K562 (cell line): ENCODE results near the gene SFXN3.

Experiments
- CEBPZ ChIP-seq: fragments of 150-350 bp; IDR thresholded peaks from 2 replicates; pipeline ENCODE4 v1.6.1; 2014; ENCODE audit warnings: low read depth, mild to moderate bottlenecking, low read length, borderline replicate concordance
- JUN ChIP-seq, 2 experiments: sonication (generic) in 1 of 2; formaldehyde crosslinking in 1 of 2; IDR thresholded peaks; 2 replicates each; pipeline versions ENCODE4 v1.6.1 to v1.8.0; 2012 to 2022; ENCODE audit warnings: borderline replicate concordance in 2 of 2, mild to moderate bottlenecking in 2 of 2, improper control_type of control experiment in 1 of 2, low read depth in 1 of 2, low read length in 1 of 2, missing genetic modification reagents in 1 of 2
- MAZ ChIP-seq, 2 experiments: fragments of 450-650 bp in 1 of 2; sonication (generic) in 1 of 2; formaldehyde crosslinking; IDR thresholded peaks in 1 of 2; conservative IDR thresholded peaks in 1 of 2; 2 replicates each; pipeline versions ENCODE4 v1.4.0 to v1.5.0; 2020; ENCODE audit warnings: mild to moderate bottlenecking in 1 of 2, missing genetic modification reagents in 1 of 2
- ZNF23 ChIP-seq: fragments of 250-450 bp; sonication (Bioruptor Pico); IDR thresholded peaks from 2 replicates; pipeline ENCODE4 v1.4.0; 2020; ENCODE audit warnings: mild to moderate bottlenecking

- TF ChIP-seq CEBPZ, result no peak
- no peak for TF ChIP-seq ZNF23 (CRISPR knock-in tag)
- TF ChIP-seq MAZ (CRISPR knock-in tag; conservative IDR thresholded peaks at IDR 0.05 in 1 of 2, IDR thresholded peaks at IDR 0.05 in 1 of 2), result no peak
- TF ChIP-seq JUN (IDR thresholded peaks at IDR 0.05; ENCODE audit: borderline replicate concordance, low read depth, low read length), result no peak
- no peak for TF ChIP-seq JUN (CRISPR knock-in tag; IDR thresholded peaks at IDR 0.05; ENCODE audit: borderline replicate concordance)
These were observed 41.9 kb downstream of the SFXN3 start for GRCh38 chr10:101072923-101073322.
